HepG2 (cell line): ENCODE results near the gene DDX18. TPM values are rescaled to one million over a fixed set of nuclear protein-coding genes. Genes with fewer than 3 reads are reported as not detected.

Experiments used
- ARNT ChIP-seq: fragments of 450-650 bp; IDR thresholded peaks from 2 replicates; pipeline ENCODE4 v1.6.1; 2017
- ARNTL ChIP-seq: sonication (generic); formaldehyde crosslinking; IDR thresholded peaks from 2 replicates; pipeline ENCODE4 v1.4.0; 2020; ENCODE audit warnings: mild to moderate bottlenecking, missing genetic modification reagents
- CBX1 ChIP-seq: IDR thresholded peaks from one replicate; pipeline ENCODE4 v1.6.1; 2016; ENCODE audit warnings: antibody characterized with exemption, low read depth
- DMAP1 ChIP-seq: IDR thresholded peaks from 2 replicates; pipeline ENCODE4 v1.6.1; 2016
- MYC ChIP-seq: sonication (generic); formaldehyde crosslinking; IDR thresholded peaks from 2 replicates; pipeline ENCODE4 v1.9.0; 2021; ENCODE audit warnings: missing genetic modification reagents, borderline replicate concordance
- NFE2L1 ChIP-seq: sonication (generic); formaldehyde crosslinking; IDR thresholded peaks from 2 replicates; pipeline ENCODE4 v1.4.0; 2020; ENCODE audit warnings: missing genetic modification reagents, mild to moderate bottlenecking, borderline replicate concordance
- SP2 ChIP-seq: sonication (generic); formaldehyde crosslinking; IDR thresholded peaks from 2 replicates; pipeline ENCODE4 v1.5.1; 2020; ENCODE audit warnings: mild to moderate bottlenecking, missing genetic modification reagents
- SRSF4 ChIP-seq: fragments of 200-400 bp; formaldehyde crosslinking; IDR thresholded peaks from one replicate; pipeline ENCODE4 v1.6.1; 2018; ENCODE audit warnings: mild to moderate bottlenecking, low read depth, low read length, moderate library complexity; ENCODE audit not compliant: poor library complexity, severe bottlenecking
- TAF15 ChIP-seq: fragments of 200-400 bp; formaldehyde crosslinking; IDR thresholded peaks from one replicate; pipeline ENCODE4 v1.6.1; 2018; ENCODE audit warnings: mild to moderate bottlenecking, low read depth, low read length; ENCODE audit not compliant: poor library complexity, severe bottlenecking
- TARDBP ChIP-seq: sonication (generic); formaldehyde crosslinking; IDR thresholded peaks from 2 replicates; pipeline ENCODE4 v1.8.0; 2022; ENCODE audit warnings: mild to moderate bottlenecking, missing genetic modification reagents
- TBL1XR1 ChIP-seq: fragments of 150-350 bp; IDR thresholded peaks from 2 replicates; pipeline ENCODE4 v1.6.1; 2014; ENCODE audit warnings: borderline replicate concordance, low read length; ENCODE audit not compliant: partially characterized antibody
- ZBTB8A ChIP-seq: sonication (generic); formaldehyde crosslinking; IDR thresholded peaks from 2 replicates; pipeline ENCODE4 v1.4.0; 2020; ENCODE audit warnings: mild to moderate bottlenecking, low read depth, missing genetic modification reagents, borderline replicate concordance
- ZFP36 ChIP-seq: fragments of 150-350 bp; IDR thresholded peaks from 2 replicates; pipeline ENCODE4 v1.6.1; 2018; ENCODE audit warnings: borderline replicate concordance, low read length, low read depth; ENCODE audit not compliant: partially characterized antibody
- ZFP82 ChIP-seq: sonication (generic); formaldehyde crosslinking; IDR thresholded peaks from 2 replicates; pipeline ENCODE4 v1.5.1; 2020; ENCODE audit warnings: mild to moderate bottlenecking, missing genetic modification reagents, borderline replicate concordance
- ZFX ChIP-seq: sonication (generic); formaldehyde crosslinking; IDR thresholded peaks from 2 replicates; pipeline ENCODE4 v1.4.0; 2020; ENCODE audit warnings: mild to moderate bottlenecking, low read depth, missing genetic modification reagents, moderate library complexity
- ZNF180 ChIP-seq: sonication (generic); formaldehyde crosslinking; IDR thresholded peaks from 2 replicates; pipeline ENCODE4 v1.4.0; 2020; ENCODE audit warnings: low read depth, missing genetic modification reagents, borderline replicate concordance
- ZNF34 ChIP-seq: sonication (generic); formaldehyde crosslinking; IDR thresholded peaks from 2 replicates; pipeline ENCODE4 v1.4.0; 2020; ENCODE audit warnings: mild to moderate bottlenecking, missing genetic modification reagents, borderline replicate concordance
- ZNF720 ChIP-seq: sonication (generic); formaldehyde crosslinking; IDR thresholded peaks from 2 replicates; pipeline ENCODE4 v1.4.0; 2020; ENCODE audit warnings: missing genetic modification reagents
- ZNF746 ChIP-seq: sonication (generic); formaldehyde crosslinking; IDR thresholded peaks from 2 replicates; pipeline ENCODE4 v1.8.0; 2022; ENCODE audit warnings: mild to moderate bottlenecking, missing genetic modification reagents
- polyA plus RNA-seq, 8 experiments: library from polyadenylated mRNA; depleted of rRNA in 3 of 8; stranded (reverse) in 7 of 8; unstranded in 1 of 8; fragments of >200 nt; fragmentation: Illumina TruSeq in 4 of 8; extraction: Trizol in 4 of 8; gene quantifications; 2 replicates each; pipeline versions ENCODE4 v1.2.1 to v1.2.3, GENCODE V29; 2011 to 2016; ENCODE audit warnings: low read depth in 4 of 8, missing spikeins in 1 of 8, mixed read lengths in 1 of 8; ENCODE audit not compliant: insufficient read depth in 1 of 8
- total RNA-seq, 5 experiments: library from RNA; depleted of rRNA; stranded (reverse); fragments of >200 nt; fragmentation: Illumina TruSeq; extraction: Trizol; gene quantifications; 2 replicates each; pipeline ENCODE4 v1.2.3, GENCODE V29; 2016; ENCODE audit warnings: low read depth in 1 of 5
- TF ChIP-seq, protein P1 (sequence below): sonication (generic); formaldehyde crosslinking; IDR thresholded peaks from 2 replicates; pipeline ENCODE4 v1.8.1; 2023; ENCODE audit warnings: mild to moderate bottlenecking, inconsistent platforms, moderate library complexity, missing genetic modification reagents, borderline replicate concordance
- TF ChIP-seq, protein P2 (sequence below): sonication (generic); formaldehyde crosslinking; IDR thresholded peaks from 2 replicates; pipeline ENCODE4 v1.5.0; 2020; ENCODE audit warnings: missing genetic modification reagents
- TF ChIP-seq, protein P3 (sequence below): sonication (generic); formaldehyde crosslinking; IDR thresholded peaks from 2 replicates; pipeline ENCODE4 v1.8.0; 2022; ENCODE audit warnings: mild to moderate bottlenecking, missing genetic modification reagents; ENCODE audit not compliant: insufficient replicate concordance
- TF ChIP-seq, protein P4 (sequence below): IDR thresholded peaks from 2 replicates; pipeline ENCODE4 v1.6.1; 2016; ENCODE audit warnings: mild to moderate bottlenecking, missing biosample characterization, missing genetic modification reagents
- TF ChIP-seq, protein P5 (sequence below): sonication (generic); formaldehyde crosslinking; IDR thresholded peaks from 2 replicates; pipeline ENCODE4 v1.4.0; 2020; ENCODE audit warnings: missing genetic modification reagents

DDX18 gene
- total and polyA plus RNA-seq, 2 of the 13 experiments (the other 11 are each of a cell fraction or from before 2014, with no cell fraction given) = 64.0 to 134 TPM

DNA sequence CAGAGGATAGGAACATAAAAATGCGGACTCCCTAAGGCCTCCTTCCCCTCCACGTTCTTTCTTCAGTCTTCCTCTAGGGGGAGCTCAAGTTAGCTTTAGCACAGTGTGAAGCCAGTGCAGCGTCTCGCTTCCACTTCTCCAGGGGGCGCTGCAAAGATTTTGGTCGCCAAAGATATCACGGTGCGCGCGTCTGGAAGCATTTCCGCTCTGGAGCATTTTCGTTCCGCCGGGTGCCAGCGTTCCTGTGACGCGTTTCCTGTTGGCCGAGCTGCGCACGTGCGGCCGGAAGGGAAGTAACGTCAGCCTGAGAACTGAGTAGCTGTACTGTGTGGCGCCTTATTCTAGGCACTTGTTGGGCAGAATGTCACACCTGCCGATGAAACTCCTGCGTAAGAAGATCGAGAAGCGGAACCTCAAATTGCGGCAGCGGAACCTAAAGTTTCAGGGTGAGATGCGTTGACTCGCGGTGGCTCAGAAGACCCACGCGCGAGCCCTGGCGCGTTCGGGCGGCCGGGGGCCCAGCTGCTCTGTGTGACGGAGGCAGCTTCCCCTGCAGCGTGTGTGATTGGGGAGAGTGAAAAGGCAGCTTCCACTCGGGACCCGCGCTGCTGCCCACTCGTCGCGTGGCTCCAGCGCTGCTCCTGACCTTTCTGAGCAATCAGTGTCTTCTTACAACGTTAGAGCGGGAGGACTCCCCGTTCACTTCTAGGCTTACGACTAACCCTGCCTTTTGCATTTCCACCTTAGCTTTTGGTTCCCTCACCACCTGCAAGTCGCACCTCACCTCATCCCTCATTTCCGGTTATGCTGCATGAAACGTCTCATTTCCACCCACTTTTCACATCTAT lies at the start of gene DDX18 (continued):
- no peak for TF ChIP-seq ZFP36
- TF ChIP-seq SP2 (CRISPR knock-in tag) = peak; percentile 68
- peak; percentile 99 for TF ChIP-seq DMAP1
- TF ChIP-seq, protein P1, sequence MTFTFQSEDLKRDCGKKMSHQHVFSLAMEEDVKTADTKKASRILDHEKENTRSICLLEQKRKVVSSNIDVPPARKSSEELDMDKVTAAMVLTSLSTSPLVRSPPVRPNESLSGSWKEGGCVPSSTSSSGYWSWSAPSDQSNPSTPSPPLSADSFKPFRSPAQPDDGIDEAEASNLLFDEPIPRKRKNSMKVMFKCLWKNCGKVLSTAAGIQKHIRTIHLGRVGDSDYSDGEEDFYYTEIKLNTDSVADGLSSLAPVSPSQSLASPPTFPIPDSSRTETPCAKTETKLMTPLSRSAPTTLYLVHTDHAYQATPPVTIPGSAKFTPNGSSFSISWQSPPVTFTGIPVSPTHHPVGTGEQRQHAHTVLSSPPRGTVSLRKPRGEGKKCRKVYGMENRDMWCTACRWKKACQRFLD (CRISPR knock-in tag) = no peak
- no peak for TF ChIP-seq TAF15
- TF ChIP-seq ZNF746 (CRISPR knock-in tag) = no peak
- TF ChIP-seq ARNT = no peak
- no peak for TF ChIP-seq ZBTB8A (CRISPR knock-in tag)
- peak; percentile 58 for TF ChIP-seq TBL1XR1
- TF ChIP-seq, protein P2, sequence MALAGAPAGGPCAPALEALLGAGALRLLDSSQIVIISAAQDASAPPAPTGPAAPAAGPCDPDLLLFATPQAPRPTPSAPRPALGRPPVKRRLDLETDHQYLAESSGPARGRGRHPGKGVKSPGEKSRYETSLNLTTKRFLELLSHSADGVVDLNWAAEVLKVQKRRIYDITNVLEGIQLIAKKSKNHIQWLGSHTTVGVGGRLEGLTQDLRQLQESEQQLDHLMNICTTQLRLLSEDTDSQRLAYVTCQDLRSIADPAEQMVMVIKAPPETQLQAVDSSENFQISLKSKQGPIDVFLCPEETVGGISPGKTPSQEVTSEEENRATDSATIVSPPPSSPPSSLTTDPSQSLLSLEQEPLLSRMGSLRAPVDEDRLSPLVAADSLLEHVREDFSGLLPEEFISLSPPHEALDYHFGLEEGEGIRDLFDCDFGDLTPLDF (CRISPR knock-in tag) = peak; percentile 95
- TF ChIP-seq SRSF4 = no peak
- no peak for TF ChIP-seq ZNF180 (CRISPR knock-in tag)
- peak; percentile 99 for TF ChIP-seq MYC (CRISPR knock-in tag)
- TF ChIP-seq TARDBP (CRISPR knock-in tag) = peak; percentile 99
- no peak for TF ChIP-seq NFE2L1 (CRISPR knock-in tag)
- no peak for TF ChIP-seq ZNF720 (CRISPR knock-in tag)
- no peak for TF ChIP-seq ZFP82
- TF ChIP-seq, protein P3, sequence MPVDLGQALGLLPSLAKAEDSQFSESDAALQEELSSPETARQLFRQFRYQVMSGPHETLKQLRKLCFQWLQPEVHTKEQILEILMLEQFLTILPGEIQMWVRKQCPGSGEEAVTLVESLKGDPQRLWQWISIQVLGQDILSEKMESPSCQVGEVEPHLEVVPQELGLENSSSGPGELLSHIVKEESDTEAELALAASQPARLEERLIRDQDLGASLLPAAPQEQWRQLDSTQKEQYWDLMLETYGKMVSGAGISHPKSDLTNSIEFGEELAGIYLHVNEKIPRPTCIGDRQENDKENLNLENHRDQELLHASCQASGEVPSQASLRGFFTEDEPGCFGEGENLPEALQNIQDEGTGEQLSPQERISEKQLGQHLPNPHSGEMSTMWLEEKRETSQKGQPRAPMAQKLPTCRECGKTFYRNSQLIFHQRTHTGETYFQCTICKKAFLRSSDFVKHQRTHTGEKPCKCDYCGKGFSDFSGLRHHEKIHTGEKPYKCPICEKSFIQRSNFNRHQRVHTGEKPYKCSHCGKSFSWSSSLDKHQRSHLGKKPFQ = peak; percentile 41
- peak; percentile 95; the same call in 1 of the 2 replicates for TF ChIP-seq ZNF34 (CRISPR knock-in tag)
- TF ChIP-seq ZFX = peak; percentile 87
- TF ChIP-seq, protein P4, sequence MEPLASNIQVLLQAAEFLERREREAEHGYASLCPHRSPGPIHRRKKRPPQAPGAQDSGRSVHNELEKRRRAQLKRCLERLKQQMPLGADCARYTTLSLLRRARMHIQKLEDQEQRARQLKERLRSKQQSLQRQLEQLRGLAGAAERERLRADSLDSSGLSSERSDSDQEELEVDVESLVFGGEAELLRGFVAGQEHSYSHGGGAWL (CRISPR knock-in tag) = peak; percentile 96
- peak; percentile 95 for TF ChIP-seq ARNTL (CRISPR knock-in tag)
- TF ChIP-seq, protein P5, sequence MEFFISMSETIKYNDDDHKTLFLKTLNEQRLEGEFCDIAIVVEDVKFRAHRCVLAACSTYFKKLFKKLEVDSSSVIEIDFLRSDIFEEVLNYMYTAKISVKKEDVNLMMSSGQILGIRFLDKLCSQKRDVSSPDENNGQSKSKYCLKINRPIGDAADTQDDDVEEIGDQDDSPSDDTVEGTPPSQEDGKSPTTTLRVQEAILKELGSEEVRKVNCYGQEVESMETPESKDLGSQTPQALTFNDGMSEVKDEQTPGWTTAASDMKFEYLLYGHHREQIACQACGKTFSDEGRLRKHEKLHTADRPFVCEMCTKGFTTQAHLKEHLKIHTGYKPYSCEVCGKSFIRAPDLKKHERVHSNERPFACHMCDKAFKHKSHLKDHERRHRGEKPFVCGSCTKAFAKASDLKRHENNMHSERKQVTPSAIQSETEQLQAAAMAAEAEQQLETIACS (CRISPR knock-in tag) = peak; percentile 78
- peak; percentile 100 for TF ChIP-seq CBX1
